ENCODE results near the gene NIN.
"Not testable (repeated sequence)": the region's sequence is repeated elsewhere in the genome, so short reads cannot be mapped to it uniquely, and the experiment has no call there.

The NIN gene

DNA sequence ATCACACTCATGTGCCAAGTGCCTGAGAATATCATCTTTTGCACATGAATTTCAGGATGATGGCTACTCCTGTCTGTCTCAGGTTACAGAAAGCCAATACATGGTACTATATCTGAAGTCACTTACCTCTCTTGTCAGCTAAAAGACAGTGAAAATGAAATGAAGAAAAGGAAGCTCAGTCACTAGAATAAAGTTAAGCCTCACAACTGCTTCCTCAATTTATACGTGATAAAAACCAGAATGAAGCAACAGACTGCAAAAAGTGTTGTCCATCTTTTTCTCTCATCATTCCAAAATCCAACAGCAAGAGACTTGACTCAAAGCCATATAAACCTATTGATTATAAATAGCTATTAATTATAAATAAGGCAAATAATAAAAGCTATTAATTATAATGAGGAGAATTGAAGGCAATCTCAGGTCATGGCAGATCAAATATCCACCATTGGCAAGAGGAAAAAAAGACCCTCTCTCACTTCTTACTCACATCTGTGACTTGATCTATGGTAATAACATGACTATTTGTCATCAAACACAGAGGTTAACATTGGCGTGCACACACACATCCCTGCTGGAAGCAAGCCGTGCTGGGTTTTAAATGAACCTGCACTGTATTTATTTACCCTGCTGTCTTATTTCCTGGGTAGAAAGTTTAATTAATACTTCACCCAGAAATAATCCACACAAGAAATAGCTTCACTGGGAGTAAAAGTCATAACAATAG lies 10.0 kb downstream of the NIN start:
- no peak for DNase-seq (ENCODE audit: low read depth in 3 of 3)

DNA sequence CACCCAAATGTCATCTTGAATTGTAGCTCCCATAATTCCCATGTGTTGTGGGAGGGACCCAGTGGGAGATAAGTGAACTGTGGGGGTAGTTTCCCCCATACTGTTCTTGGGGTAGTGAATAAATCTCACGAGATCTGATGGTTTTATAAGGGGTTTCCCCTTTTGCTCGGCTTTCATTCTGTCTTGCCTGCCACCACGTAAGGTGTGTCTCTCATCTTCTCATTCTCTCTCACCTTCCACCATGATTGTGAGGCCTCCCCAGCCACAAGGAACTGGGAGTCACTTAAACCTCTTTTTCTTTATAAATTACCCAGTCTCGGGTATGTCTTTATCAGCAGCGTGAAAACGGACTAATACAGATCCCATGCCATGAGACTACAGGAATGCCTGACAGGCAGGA lies 11.7 kb downstream of the NIN start:
- DNase-seq (ENCODE audit: low read depth in 3 of 3): not testable (repeated sequence)

DNA sequence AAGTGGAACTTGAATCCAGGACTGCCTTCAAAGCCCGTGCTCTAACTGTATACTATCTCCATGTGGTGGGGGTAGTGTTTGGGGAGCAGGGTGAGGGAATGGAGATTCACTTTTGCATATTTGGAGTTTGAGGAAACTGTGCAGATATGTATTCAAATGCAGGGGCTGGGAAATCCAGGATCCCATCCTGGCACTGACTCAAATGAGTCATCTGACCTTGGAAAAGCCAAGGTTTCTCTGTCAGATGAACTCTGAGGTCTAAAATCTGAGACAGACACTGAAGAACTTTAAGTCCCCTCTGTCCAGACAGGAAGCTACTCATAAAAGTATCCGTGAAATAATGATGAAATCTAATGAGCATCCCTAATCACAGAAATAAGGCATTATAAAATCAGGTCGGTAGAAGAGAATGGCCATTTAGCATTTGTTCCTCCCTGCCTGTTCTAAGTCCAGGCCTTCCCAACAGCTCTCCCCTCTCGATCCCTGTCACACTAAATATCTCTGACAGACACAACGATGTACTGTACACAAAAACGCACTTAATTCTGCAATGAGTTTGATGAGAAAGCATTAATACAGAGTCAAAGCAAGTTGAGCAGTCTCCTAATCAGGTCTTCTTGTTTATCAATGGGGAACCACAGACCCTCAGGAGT lies 14.4 kb downstream of the NIN start:
- no peak for DNase-seq (ENCODE audit: low read depth in 3 of 3)

DNA sequence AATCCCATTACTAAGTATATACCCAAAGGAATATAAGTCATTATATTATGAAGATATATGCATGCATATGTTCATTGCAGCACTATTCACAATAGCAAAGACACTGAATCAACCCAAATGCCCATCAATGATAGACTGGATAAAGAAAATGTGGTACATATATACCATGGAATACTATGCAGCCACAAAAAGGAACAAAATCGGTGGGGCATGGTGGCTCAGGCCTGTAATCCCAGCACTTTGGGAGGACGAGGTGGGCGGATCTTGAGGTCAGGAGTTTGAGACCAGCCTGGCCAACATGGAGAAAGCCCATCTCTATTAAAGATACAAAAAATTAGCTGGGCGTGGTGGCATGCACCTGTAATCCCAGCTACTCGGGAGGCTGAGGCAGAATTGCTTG lies 15.4 kb downstream of the NIN start:
- DNase-seq (ENCODE audit: low read depth in 3 of 3): not testable (repeated sequence)

DNA sequence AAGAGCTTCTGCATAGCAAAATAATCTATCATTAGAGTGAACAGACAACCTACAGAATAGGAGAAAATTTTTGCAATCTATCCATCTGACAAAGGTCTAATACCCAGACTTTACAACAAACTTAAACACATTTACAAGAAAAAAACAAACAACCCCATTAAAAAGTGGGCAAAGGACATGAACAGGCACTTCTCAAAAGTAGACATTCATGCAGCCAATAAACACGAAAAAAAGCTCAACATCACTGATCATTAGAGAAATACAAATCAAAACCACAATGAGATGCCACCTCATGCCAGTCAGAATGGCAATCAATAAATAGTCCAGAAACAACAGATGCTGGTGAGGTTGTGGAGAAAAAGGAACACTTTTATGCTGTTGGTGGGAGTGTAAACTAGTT lies 15.9 kb downstream of the NIN start:
- DNase-seq (ENCODE audit: low read depth in 3 of 3): not testable (repeated sequence)

DNA sequence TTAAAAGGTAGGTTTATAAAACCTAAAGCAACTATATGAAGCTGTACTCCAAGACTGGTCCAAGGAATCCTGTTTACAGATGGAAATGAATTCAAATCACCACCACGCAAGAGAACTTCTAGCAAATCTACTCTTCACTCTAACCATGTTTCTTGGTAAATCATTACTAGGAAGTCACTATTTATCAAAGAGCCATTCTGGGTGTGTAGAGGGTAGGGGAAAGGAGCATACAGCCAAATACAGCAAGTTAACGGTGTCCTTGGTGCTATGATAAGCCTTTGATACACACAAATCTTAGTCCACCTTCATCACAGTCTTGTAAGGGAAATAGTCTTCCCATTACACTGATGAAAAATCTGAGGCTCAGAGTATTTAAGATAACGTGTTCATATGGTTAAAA lies 16.8 kb downstream of the NIN start:
- DNase-seq (ENCODE audit: low read depth in 3 of 3): no peak

DNA sequence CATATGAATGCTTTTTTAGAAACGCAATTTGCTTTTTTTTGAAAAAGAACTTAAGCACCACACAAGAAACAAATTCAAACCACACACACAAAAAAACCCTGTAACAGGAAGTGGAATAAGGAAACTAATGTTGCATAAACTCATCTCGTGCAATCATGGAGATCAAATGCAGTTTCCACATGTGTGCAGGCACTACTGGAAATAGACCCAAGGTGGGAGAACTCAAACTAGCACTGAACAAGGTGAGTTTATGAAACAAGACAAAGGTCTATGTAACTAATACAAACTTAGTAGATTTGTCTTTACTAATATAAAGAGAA lies 17.5 kb downstream of the NIN start:
- no peak for DNase-seq (ENCODE audit: low read depth in 3 of 3)

DNA sequence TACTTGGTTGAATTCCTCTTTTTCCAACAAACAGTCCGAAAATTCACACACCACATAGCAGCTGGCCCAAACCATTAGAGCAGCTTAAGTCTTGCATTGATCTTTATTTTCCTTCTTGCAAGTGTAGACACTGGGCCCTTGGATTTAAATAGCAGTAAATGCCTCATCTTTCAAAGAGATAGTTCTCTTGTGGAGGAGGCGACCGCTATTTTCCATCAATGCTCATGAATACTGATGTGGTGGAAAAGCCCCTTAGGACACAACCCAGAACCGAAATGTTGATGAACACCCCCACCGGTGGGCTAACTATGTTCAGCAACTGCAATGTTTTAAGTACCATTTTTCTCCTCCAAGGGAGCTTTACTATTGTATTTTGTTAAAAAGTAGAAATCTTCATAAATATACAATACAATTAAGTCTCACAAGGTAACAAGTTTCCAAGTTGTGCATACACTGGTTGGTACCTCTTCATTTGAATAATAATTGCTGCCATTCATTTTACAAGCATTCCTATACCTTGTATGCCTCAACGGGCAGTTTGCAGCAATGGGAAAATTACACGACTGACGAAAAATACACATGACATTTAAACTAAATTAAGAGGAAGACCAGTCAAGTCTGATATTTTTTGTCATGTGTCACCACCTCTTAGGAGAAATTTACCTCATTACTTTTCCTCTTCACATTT lies 18.0 kb downstream of the NIN start:
- no peak for DNase-seq (ENCODE audit: low read depth in 3 of 3)

DNA sequence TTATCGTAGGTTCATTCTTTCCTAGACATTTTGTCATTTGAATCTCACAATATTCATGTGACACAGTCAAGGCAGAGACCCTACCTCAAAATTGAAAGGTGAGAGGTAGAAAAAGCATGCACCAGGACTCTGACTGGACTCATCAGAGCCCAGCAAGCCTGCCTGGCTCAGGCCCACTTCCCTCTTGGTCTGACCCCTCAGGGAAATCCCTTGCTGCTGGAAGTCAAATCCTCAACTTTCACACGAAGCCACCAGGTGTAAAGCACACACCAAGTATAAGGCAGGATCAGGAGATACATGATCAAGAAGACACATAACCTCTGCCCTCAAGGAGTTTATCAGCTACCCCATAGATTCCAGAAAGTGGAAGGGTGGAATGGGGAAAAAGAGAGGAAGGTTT lies 18.8 kb downstream of the NIN start:
- DNase-seq (ENCODE audit: low read depth in 3 of 3): no peak

DNA sequence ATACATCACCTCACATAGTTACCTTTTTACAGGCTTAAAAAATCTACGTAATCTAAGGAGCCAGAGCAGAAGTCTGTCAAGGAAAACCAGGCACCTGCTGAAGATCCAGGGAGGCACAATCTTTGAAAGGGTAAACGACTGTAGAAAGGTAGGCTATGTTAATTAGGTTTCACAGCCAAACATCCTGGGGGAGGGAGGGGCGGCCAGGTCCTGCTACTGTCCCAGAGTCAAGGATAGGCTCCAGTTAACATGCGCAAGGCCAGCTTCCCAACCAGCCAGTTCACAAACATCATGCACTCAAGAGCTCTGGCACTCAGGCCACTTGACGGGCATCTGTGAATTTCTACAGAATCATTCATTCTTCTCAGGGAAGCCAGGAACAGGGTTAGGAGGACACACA lies 22.9 kb downstream of the NIN start:
- DNase-seq (ENCODE audit: low read depth in 3 of 3): no peak

DNA sequence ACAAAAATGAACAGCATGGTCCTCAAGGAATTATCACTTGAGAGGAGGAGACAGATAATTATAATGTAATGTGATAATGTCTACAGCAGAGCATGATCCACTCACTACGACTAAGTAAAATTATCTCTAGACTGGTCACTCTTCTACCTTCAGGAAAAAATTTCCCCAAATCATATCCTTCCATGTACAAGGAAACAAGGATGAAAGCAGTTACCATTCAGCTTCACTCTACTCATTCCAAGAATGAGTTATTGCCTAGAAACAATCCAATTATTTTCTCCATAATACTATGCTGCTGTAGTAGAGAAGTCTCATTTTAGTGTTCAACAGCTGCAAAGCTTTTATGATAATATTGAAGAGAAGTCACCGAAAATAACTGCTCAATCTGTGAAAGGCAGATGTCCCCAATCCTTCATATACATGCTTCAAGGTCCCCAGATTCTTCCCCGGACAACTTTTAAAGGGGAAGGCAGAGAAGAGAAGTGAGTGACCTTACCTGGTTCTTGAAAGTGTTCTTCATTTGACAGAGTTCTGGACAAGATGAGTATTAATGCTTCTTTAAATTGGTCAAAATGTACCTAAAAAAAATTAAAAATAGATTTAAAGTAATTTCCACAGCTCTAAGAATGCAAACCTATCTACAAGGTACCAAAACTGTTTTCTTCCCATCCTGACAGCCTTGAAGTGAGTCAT lies 24.6 kb downstream of the NIN start:
- no peak for DNase-seq (ENCODE audit: low read depth in 3 of 3)

DNA sequence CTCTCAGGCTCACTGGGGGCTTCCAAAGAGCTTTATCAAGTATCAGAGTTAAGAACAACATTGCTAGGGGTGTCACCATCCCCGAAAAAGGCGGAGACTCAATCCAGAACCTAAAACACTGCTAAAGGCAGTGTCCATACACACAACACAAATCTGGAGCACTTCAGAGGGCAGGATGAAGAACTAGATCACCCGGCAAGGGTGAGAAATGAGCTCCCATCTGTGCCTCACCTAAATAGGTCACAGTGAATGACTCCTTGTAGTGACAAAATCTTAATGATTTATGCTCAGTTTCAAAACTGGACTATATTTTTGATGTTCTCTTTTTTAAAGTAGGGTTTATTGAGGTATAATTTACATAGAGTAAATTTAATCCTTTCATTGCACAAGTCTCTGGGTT lies 25.6 kb downstream of the NIN start:
- DNase-seq (ENCODE audit: low read depth in 3 of 3): no peak

DNA sequence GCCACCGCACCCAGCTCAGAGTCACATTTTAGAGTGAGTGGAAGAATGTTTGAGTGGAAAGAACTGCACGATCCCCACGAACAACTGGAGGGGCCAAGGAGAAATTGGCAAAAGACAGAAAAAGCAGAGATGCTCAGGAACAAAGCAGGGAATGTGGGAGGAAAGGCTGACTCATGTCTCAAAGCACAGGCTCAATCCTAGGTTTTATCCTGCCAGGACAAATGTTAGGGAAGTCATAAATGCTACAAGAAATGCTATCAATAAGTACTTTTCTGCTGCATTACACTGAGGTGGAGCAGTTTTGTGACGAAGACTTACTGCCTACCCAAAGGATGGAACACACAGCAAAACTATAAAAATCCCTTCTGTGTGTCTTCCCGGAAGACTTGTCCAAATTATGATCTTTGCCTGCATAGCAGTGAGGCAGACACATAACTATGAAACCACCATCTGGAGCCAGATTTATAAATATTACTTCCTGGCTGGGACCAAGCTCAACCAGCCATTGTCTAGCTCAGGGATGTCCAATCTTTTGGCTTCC lies 26.7 kb downstream of the NIN start:
- no peak for DNase-seq (ENCODE audit: low read depth in 3 of 3)

DNA sequence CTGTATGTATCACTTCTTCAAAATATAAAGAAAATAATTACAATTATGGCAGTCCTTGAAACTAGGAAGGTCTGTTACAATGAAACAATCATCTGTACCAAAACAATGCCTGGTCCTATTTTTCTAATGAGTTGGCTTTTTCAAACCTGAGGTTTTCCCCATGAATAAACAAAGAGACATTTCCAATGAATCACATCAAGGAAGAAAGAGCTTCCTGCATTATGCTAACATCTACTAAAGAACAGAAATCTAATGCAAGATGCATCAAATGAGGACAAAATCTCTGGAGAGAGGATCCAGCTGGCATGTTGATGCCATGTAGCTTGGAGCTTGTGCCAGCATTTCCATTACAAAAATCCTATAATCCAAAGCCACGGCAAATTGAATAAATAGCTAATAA lies 29.3 kb downstream of the NIN start:
- no peak for DNase-seq (ENCODE audit: low read depth in 3 of 3)

DNA sequence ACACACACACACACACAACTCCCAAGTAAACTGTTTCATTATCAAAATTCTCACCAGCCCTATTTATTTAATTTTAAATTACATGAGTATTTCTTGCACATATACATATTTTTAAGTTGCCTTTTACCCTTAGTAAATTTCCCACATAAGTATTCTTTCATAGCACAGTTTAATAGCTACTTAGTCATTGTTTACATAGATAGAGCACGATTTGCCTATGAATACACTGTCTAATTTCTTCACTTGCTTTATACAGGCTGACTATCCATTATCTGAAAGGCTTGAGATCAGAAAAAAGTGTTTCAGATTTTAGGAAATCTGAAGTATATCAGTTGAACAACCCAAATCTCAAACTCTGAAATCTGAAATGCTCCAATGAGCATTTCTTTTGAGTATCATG lies 30.9 kb downstream of the NIN start:
- no peak for DNase-seq (ENCODE audit: low read depth in 3 of 3)

DNA sequence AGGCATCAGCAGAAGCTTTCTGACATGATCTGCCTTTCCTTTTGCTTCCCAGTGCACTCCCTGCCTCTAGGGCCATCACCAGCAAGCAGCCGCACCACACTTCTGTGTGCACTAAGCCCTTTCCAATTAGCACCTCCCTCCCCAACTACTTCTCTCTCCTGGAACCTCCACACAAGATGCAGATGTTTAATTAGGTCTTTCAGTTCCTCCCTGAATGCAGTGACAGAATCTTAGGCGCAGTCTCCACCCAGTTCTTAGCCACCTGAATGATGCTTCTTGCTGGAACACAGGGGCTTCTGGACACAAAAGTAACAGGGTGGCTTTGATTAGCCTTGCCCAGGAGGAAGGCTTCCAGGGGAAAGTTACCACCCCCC lies 32.9 kb downstream of the NIN start:
- DNase-seq (ENCODE audit: low read depth in 3 of 3): no peak

DNA sequence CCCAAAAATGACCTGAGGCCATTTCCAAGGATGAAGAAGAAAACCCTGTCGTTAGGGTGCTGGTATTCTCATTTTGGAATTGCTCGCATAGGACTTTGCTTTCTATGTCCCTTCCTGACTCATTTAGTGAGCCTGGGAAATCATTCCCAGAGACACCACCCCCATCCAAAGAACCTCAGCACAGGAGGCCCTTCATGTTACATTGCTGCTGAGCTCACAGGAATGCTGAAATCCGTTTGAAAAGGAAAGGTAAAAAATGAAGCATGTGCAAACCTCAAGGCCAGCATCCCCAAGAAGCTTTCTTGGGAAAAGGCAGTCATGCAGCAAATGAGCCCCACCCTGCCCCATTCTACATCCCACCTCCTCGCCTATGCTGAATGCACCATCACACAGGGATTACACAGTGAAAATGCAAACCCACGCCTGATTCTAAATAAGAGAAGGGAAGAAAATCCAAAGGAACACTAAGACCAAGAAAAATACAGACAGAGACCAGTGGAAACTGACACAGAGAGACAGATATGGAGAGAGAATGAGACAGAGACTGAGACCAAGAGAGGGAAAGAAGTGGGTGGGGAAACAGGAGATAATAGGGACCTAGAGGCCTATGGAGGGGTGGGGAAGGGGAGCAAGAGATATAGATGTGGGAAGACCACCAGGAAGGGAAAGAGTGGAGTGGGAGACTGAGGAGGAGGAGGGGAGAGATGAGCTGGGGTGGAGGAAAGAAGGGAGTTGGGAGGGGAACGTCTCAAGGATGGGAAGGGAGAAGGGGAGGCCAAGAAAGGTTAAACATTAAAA lies 33.5 kb downstream of the NIN start:
- no peak for DNase-seq (ENCODE audit: low read depth in 3 of 3)

DNA sequence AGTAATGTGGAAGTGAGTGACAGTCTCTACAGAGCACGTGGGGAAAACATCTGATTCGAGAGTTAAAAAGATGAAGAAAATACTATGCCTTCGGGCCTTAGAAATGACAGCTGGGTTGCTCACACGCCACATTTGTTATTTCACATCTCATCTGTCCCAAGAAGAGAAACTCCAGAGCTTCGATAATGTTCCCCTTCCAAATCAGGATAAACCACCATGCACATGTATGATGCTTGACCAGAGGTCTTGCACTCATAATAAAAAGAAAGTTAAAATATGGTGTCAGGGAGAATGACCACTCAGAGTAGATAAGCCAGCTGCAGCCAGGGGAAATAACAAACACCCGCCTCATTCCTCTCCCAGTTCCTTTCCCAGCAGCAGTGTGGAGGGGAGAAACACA lies 34.6 kb downstream of the NIN start:
- DNase-seq (ENCODE audit: low read depth in 3 of 3): no peak

DNA sequence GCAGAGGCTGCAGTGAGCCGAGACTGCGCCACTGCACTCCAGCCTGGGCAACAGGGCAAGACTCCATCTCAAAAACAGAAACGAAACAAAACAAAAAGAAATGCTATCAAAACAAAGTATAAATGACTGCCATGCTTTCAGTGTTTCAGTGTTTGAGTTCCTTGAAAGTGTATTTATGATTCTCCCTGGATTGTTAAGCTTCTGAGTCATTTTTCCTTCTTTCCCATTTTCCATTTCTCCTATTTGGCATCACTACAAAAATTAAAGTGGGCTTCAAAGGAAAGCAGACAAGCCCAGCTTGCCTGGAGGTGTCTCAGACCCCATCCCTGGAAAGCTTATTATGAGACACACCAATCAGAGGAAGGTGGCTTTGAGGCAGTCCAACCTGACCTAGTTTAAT lies 35.1 kb downstream of the NIN start:
- DNase-seq (ENCODE audit: low read depth in 3 of 3): no peak

DNA sequence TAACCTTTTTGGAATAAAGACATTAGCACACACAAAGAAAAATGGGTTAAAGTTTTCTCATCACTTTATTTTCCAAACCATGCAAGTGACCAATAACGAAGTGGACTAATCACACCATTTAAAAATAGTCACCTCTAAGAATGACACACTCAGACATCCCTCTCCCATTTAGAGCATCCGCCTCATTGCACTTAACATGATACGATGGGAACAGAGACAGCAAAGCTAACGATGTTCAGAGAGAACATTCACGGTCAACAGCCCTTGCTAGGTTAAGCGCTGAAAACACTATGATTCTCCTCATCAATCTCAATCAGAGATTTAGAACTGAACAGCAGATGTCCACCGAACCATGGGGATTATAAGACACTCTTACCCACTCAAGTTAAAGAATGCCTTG lies 35.8 kb downstream of the NIN start:
- DNase-seq (ENCODE audit: low read depth in 3 of 3): no peak

DNA sequence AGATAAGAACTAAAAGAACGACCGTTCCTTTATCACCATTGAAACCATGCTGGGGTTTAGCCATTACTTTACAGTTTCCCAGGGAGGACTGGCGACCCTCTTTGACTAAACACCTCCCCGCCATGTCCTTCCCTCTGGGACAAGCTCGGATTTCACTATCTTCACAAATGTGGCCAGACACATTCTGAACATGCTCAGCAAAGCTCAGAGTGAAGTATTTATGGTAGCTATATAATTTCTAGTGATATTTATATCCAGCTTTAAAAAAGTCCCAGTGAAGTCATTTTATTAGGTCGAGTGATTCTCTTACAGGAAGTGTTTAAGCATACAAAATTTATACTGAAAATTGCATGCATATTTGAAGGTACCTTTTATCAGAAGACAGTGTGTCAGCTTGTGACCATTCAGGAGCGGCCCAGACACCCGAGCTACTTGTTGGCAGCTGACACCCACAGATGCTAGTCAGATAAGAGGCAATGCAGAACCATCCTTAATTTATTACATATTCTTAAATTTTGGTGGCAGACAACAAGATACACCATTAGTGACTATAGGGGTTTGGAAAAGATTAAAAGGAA lies 36.8 kb downstream of the NIN start:
- DNase-seq (ENCODE audit: low read depth in 3 of 3): no peak
